Vagina (tissue), 2 donors: ENCODE measurements around the gene VTI1A.

Experiments used
- POLR2AphosphoS5 ChIP-seq, 2 donors: sonication (generic); formaldehyde crosslinking; IDR thresholded peaks; one replicate each; pipeline ENCODE4 v1.9.0; 2017; ENCODE audit warnings: antibody characterized with exemption in 2 of 2, mild to moderate bottlenecking in 2 of 2, low read depth in 1 of 2; ENCODE audit not compliant: insufficient read depth in 1 of 2
- TF ChIP-seq, protein P1 (sequence below), 3 experiments: fragments of 450-650 bp in 2 of 3; fragments of 200-600 bp in 1 of 3; sonication (generic) in 1 of 3; IDR thresholded peaks; one replicate each; pipeline ENCODE4 v1.5.1; 2017 to 2019; ENCODE audit warnings: antibody characterized with exemption in 3 of 3, mild to moderate bottlenecking in 2 of 3, moderate library complexity in 2 of 3

DNA sequence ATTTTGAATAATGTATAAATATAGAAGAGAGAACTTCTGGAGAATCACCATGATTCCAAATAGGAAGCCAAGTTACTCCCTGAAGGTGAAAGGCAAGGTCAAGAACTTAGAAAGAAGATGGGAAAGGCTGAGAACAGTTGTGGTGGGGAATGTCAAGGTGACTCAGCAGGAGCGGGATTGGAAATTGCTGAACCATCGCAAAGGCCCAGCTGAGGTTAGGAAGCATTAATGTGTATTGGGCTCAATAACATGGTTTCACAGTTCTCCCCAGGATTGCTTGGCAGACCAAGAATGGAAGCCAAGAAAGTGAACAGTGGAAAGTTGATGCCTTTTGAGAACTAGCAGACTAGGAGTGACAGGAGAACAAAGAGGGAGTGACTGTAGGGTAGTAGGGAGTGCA lies 133.3 kb downstream of the VTI1A start:
- TF ChIP-seq, protein P1, sequence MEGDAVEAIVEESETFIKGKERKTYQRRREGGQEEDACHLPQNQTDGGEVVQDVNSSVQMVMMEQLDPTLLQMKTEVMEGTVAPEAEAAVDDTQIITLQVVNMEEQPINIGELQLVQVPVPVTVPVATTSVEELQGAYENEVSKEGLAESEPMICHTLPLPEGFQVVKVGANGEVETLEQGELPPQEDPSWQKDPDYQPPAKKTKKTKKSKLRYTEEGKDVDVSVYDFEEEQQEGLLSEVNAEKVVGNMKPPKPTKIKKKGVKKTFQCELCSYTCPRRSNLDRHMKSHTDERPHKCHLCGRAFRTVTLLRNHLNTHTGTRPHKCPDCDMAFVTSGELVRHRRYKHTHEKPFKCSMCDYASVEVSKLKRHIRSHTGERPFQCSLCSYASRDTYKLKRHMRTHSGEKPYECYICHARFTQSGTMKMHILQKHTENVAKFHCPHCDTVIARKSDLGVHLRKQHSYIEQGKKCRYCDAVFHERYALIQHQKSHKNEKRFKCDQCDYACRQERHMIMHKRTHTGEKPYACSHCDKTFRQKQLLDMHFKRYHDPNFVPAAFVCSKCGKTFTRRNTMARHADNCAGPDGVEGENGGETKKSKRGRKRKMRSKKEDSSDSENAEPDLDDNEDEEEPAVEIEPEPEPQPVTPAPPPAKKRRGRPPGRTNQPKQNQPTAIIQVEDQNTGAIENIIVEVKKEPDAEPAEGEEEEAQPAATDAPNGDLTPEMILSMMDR (IDR thresholded peaks at IDR 0.05), result no peak
- TF ChIP-seq POLR2AphosphoS5 (IDR thresholded peaks at IDR 0.05; ENCODE audit: insufficient read depth in 1 of 2, low read depth in 1 of 2), result no peak
